Inflammatory macrophage (primary cell): ENCODE measurements around the gene MTG1.
"Not testable (repeated sequence)": the region's sequence is repeated elsewhere in the genome, so short reads cannot be mapped to it uniquely, and the experiment has no call there.

Experiments used
- DNase-seq, 2 donors: peaks; one replicate each; pipeline ENCODE4 v3.0.0-alpha.2; 2020 to 2022

Gene MTG1

GRCh38 chr10:133400624-133401424, 6.9 kb downstream of the MTG1 start:
- no peak for DNase-seq

DNA sequence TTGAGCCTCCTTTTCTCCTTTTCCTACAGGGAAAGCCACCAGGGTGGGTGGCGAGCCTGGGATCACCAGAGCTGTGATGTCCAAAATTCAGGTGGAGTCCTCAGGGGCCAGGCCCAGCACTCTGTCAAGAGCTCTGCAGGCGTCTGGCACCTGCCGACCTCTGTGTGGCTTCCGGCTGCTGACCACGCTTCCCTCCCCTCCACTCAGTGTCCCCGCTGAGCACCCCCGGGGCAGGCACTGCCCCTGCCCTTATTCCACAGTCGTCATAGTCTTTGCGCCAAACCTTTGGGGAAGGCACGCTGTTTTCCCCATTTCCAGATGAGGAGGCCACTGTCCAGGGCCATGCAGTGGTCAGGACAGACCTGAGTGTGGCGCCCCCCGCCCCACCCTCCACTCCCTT, 7.5 kb downstream of the MTG1 start:
- no peak for DNase-seq

DNA sequence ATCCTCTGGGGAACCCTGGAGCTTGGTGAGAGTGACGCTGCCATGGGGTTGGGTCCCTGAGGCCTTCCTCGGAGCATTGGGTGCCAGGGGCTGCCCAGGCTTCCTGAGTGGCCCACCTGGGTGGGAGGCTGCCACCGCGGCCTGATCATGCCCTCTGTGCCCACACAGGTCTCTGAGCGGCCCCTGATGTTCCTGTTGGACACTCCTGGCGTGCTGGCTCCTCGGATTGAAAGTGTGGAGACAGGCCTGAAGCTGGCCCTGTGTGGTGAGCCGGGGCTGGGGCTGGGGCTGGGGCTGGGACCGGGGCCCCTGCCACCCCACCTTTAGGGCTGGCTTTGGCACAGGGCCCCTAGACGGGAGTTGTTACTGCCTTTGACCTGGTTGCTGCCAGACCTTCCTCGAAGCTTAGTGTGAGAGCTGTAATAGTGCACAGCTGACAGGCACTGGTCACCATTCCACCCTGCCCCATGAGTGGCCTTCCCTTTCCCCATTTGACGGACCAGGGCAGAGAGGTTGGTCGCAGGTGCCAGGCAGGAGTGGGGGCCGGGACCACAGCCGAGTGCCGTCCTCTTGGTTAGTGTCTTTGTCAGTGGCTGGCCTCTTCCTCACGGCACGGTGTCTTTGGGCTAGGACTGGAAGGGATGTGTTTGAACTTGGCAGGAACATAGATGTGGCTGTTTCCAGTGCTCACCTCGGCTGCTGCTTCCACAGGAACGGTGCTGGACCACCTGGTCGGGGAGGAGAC, 8.2 kb downstream of the MTG1 start:
- no peak for DNase-seq

DNA sequence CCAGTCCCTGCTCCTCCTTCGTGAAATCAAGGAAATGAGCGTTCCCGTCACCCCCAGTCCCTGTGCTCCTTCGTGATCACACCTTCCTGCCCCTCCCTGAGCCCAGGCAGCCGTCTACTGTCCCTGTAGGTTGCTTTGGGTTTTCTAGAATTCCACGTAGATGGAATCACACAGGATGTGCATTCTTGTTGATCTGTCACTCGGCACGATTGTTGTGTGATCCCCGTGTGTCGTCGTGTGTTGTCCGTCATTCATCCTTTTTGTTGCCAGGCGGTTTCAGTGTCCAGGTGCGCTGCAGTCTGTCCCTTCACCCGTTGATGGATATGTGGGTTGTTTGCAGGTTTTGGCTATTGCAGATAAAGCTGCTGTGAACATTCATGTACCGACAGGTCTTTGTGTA, 9.4 kb downstream of the MTG1 start:
- DNase-seq, result no peak

GRCh38 chr10:133403784-133404183, 9.8 kb downstream of the MTG1 start:
- DNase-seq, result peak in 1 of 2 donors; percentile 53

GRCh38 chr10:133405272-133405671, 11.3 kb downstream of the MTG1 start:
- no peak for DNase-seq

DNA sequence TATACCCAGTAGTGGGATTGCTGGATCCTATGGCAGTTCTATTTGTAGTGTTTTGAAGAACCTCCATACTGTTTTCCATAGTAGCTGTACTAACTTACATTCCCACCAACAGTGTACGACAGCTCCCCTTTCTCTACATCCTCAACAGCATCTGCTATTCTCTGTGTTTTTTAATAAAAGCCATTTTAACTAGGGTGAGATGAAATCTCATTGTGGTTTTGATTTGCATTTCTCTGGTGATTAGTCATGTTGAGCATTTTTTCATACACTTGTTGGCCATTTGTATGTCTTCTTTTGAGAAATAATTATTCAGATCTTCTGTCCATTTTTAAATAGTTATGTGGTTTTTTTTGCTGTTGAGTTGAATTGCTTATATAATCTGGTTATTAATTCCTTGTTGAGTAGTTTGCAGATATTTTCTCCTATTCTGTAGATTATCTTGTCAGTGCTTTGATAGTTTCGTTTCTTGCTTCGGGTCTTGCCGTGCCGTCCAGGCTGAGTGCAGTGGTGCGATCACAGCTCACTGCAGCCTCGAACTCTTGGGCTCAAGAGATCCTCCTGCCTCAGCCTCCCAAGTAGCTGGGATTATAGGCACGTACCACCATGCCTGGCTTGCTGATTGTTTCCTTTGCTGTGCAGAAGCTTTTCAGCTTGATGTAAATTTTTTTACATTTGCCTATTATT, 12.0 kb downstream of the MTG1 start:
- DNase-seq, result no peak

DNA sequence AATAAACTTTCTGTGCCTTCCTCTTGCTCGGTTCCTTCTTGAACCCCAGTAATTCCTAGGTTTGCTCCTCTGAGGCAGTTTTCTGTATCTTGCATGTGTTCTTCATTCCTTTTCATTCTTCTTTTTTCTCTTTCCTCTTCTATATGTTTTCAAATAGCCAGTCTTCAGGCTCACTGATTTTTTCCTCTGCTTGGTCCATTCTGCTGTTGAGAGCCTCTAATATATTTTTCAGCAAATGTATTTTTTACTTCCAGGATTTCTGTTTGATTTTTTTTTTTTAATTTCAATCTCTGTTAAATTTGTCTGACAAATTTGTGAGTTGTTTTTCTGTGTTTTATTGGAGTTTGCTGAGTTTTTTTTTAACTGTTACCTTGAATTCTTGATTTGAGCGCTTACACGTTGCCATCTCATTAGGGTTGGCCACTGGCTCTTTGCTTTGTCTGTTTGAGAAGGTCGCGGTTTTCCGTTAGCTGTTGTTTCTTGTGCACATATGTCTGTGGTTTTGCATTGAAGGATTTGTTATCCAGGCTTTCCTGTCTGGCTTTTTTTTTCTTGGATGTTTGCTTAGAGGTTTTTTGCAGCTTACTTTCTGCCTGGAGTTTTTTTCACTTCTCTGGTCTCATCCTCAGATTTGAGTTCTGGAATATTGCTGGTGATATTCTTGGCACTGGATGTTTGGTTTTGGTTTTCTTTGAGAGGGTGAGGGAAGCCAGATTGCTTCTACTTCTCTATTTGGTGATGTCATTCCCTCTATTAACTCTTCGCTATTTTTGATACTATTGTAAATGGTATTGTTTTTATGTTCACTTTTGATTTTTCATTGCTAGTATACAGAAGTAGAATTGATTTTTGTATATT, 17.8 kb downstream of the MTG1 start:
- no peak for DNase-seq

GRCh38 chr10:133412381-133412711, 18.4 kb downstream of the MTG1 start:
- DNase-seq, result no peak

- not testable (repeated sequence) for DNase-seq
These were observed 20.4 kb downstream of the MTG1 start for GRCh38 chr10:133414401-133414800.

DNA sequence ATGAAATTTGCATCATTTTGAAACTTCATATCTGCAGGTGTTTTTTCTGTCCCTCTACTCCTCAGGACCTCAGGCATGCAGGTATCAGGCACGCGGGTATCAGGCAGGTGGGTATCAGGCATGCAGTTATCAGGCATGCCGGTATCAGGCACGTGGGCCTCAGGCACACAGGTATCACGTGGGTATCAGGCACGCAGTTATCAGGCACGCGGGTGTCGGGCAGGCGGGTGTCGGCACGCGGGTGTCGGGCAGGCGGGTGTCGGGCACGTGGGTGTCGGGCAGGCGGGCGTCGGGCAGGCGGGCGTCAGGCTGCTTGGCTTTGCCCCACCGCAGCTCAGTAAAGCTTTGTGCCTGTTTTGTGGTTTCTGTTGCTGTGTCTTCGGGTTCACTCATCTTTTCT, 21.8 kb downstream of the MTG1 start:
- DNase-seq, result no peak

DNA sequence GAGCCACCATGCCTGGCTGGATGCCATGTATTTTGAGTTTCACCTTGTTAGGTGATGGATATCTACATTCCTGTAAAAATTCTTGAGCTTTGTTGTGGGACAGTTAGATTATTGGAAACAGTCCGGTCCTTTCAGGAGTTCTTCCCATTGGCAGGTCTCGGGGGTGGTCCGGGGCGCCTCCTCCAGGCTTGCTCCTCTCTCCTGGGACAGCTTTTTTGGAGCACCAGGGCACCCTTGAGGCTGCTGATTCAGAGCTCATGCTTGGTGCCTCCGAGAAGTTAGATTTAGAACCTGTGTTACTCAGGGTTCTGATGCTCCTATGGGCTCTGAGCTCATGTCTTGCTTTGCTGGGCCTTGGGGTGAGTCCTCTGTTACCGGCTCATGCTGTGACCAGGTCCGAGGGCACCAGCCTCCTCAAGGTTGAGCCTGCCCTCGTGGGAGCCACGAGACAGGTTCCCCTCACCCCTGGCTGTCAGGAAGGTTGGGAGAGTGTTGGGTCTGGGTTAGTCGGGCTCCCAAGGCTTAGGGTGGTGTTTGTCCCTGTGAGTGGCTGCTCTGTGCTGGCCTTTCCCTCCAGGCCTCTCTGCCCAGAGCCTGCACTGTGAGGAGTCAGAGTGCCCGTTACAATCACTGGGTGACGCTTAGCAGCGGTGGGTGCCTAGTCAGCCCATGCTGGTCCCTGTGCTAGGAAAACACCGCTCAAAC, 24.5 kb downstream of the MTG1 start:
- no peak for DNase-seq

DNA sequence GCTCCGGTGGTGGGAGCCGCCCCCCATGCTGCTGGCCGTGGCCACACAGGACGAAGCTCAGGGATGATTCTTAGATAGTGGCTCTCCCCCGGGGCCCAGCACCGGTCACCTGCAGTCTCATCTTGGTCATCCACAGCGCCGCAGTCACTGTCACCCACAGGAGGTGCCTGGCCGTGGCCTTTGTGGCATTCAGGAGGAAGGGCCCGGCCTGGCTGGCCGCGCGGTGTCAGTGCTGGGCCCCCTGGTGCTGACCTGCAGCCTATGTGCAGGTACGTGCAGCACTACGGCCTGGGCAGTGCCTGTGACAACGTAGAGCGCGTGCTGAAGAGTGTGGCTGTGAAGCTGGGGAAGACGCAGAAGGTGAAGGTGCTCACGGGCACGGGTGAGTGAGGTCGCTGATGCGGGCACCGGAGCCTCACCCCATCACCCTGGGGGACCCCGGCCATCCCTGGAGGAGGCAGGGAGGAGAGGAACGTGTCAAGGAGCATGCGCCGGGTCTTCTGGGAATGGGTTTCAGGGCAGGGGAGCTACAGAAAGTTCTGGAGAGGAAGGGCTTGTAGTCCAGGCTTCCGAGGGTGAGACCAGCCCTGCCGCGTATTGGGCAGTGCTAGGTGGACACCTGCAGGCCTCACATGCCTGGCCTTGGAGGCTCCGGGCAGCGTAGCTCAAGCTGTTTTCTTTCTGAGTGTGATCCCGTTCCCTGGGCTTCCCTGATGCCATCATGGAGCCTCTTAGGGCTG, 25.4 kb downstream of the MTG1 start:
- no peak for DNase-seq

DNA sequence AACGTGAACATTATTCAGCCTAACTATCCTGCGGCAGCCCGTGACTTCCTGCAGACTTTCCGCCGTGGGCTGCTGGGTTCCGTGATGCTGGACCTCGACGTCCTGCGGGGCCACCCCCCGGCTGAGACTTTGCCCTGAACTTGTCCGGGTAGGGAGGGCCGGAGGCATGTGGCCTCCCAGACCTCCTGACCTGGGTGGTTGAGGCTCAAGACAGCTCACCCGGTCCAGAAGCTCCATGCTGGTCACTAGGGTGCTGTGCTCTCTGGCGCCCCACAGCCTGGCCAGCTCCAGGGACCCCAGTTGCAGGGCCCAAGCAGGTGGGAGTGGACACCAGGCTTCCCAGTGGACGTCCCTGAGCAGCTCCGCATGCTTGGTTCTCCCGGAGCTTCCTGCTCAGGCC, 26.1 kb downstream of the MTG1 start:
- no peak for DNase-seq

DNA sequence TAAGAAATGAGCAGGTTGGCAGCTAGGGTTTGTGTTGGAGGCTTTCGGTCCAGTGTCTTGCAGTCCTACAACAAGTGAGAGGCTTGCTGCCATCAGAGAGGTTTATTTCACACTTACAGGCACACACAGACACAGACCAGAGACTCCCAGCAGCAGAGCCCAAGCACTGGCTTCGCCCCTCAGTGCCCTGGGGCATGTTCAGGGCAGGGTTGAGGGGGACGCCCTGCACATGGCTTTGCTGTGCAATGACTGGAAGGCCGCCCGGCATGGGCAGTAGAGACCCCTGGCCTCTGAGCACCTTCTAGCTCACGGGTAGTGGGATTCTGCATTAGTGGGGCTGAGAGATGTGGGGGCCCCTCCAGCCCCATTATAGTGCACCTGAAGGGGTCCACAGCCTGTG, 26.6 kb downstream of the MTG1 start:
- DNase-seq, result no peak

DNA sequence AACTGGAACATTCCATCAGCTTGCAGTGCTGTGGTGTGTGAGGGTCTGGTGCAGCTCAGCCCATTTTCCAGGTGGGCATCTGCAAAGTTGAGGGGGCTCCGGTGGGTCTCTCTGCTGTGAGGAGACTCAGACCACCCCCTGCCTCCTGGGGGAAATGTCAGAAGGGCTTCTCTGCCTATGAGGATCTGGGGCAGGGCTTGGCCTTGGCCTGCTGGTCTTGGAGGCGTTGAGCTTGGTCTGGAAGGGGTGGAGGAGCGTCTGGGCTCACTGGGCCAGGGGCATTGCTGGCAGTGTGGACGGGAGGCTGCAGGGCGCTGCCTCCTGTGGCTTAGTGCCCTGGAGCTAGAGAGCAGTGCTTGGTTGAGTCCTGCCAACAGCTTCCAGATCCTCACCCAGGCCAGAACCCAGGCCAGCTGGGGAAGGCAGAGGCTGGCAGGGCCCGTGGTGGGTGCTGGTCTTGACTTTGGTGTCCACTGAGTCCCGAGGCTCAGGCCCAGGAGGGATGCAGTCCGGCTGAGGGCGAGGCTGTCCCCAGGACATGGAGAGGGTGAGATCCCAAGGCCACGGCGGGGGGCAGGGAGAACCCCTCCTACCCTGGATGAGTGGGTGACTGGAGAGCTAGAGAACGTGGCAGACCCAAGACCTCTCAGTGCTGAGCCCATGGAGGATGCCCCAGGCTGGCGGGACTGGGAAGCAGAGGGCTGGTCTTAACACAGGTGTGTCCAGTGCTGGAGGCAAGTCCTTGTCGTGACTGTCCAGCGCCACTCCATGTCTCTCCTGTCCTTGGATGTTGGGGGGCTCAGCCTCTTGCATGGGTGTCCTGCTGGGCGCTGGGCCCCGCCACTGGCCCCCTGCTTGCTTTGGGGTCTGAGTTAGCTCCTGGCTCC, 27.6 kb downstream of the MTG1 start:
- no peak for DNase-seq

DNA sequence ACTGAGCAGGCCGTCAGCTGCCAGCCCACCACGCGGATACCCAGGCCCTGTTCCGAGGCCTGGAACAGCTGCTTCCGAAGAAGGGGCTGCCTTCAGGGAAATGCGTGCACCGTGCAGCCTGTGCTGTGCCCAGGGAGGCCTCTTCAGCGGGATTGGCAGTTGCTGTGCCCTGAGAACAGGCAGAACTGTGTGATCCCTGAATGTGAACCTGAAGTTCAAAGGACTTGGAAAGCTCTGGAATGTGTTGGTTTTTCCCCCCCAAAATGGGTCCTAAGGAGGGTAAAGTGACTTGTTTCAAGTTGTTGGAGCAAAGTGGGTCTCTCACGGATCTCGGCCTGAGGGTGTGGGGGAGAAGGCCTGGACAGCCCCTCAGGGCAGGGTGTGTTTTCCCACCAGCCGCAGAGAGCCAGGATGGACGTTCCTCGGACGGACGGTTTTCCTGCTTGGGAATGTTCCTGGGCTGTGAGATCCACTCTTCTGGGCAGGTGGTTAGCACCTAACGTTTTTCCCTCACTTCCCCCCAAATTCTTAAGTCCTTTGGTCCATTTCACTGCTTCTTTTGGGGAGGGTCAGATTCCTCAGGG, 28.4 kb downstream of the MTG1 start:
- DNase-seq, result no peak

DNA sequence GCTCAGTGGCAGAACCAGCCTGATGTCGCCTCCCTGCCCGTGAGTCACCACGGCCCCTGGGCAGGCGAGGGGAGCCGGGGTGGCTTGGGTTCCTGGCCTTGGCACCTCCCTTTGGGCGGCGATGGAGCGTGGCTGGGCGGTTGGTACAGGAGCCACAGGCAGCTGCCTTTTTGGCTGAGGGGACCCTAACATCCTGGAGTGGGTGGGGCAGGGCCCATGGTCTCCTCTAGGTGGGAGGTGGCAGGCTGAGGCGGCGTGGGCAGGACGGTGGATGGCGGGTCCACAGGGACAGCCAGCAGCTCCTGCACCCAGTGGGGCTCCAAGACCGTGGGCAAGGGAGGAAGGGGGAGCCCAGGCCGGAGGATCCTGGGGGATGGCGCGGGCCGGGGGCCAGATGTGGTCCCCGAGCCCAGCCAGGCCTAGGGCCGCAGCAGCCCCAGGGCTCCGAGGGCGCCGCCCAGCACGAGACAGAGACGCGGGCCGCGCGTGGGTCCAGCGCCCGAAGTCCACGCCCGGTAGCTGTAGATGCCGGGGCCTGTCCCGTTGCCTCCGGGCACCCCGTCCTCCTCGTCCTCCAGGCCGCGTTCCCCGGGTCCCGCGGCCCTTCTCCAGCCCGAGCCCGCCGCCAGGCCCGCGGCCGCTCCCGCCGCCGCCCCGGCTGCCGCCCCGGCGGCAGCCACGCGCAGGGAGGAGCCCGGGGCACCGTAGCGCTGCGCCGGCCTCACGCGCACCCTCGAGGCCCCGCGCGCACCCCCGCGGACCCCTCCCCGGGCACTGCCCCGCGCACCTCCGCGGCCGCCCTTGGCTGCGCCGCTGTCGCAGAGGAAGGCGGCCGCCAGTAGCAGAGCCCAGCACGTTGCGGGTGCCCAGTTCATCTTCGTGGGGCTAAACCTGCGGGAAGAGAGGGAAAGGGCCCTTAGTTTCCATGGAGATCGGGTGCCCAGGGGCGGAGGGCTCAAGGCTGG, 29.1 kb downstream of the MTG1 start:
- DNase-seq, result no peak

- not testable (repeated sequence) for DNase-seq
These were observed 30.1 kb downstream of the MTG1 start for GRCh38 chr10:133424102-133424501.
